K562 (cell line): ENCODE data around the gene HIF1AN. TPM values are rescaled to one million over a fixed set of nuclear protein-coding genes. Genes with fewer than 3 reads are reported as not detected.

Experiments
- ADNP ChIP-seq: fragments of 200-800 bp; sonication (Bioruptor generic); IDR thresholded peaks from 2 replicates; pipeline ENCODE4 v1.6.1; 2016; ENCODE audit warnings: missing genetic modification characterization, missing compliant biosample characterization
- BCLAF1 ChIP-seq, 2 experiments: fragments of 450-650 bp in 1 of 2; IDR thresholded peaks; 2 replicates each; pipeline ENCODE4 v1.6.1; 2011 to 2017; ENCODE audit warnings: low read depth in 2 of 2, antibody characterized with exemption in 1 of 2, borderline replicate concordance in 1 of 2, low read length in 1 of 2, mild to moderate bottlenecking in 1 of 2, mixed read lengths in 1 of 2; ENCODE audit not compliant: control insufficient read depth in 1 of 2
- CTCF ChIP-seq, 3 experiments: IDR thresholded peaks in 2 of 3; conservative IDR thresholded peaks in 1 of 3; 2 replicates each; pipeline ENCODE4 v1.5.1; 2011 to 2012; ENCODE audit warnings: low read length in 3 of 3, mild to moderate bottlenecking in 3 of 3, control low read depth in 2 of 3, improper control_type of control experiment in 1 of 3, inconsistent platforms in 1 of 3, low read depth in 1 of 3, mixed read lengths in 1 of 3, moderate library complexity in 1 of 3; ENCODE audit not compliant: insufficient read depth in 2 of 3
- HSF4 ChIP-seq: fragments of 250-450 bp; sonication (Bioruptor Pico); IDR thresholded peaks from 2 replicates; pipeline ENCODE4 v2.1.2; 2022; ENCODE audit warnings: mild to moderate bottlenecking, moderate library complexity, borderline replicate concordance
- MCM3 ChIP-seq: fragments of 450-650 bp; IDR thresholded peaks from 2 replicates; pipeline ENCODE4 v1.6.1; 2016
- NR2C1 ChIP-seq, 2 experiments: fragments of 450-650 bp; IDR thresholded peaks; 2 replicates each; pipeline ENCODE4 v1.6.1; 2017; ENCODE audit warnings: mild to moderate bottlenecking in 2 of 2, antibody characterized with exemption in 1 of 2, inconsistent platforms in 1 of 2, missing compliant biosample characterization in 1 of 2, missing genetic modification characterization in 1 of 2
- NR3C1 ChIP-seq: sonication (generic); formaldehyde crosslinking; IDR thresholded peaks from 2 replicates; pipeline ENCODE4 v1.8.1; 2022; ENCODE audit warnings: missing genetic modification reagents
- POLR3G ChIP-seq: IDR thresholded peaks from 2 replicates; pipeline ENCODE4 v1.6.1; 2011; ENCODE audit not compliant: insufficient read length, insufficient replicate concordance; ENCODE audit errors: extremely low read depth
- PREB ChIP-seq: sonication (generic); formaldehyde crosslinking; IDR thresholded peaks from 2 replicates; pipeline ENCODE4 v1.8.1; 2023; ENCODE audit warnings: mild to moderate bottlenecking, missing genetic modification reagents
- RAD21 ChIP-seq, 2 experiments: fragments of 250-450 bp in 1 of 2; fragments of 450-650 bp in 1 of 2; sonication (Bioruptor Pico) in 1 of 2; formaldehyde crosslinking in 1 of 2; IDR thresholded peaks in 1 of 2; conservative IDR thresholded peaks in 1 of 2; 2 replicates each; pipeline versions ENCODE4 v1.4.0 to v1.8.0; 2020 to 2022; ENCODE audit warnings: mild to moderate bottlenecking in 2 of 2, moderate library complexity in 1 of 2
- RBM14 ChIP-seq: fragments of 200-400 bp; formaldehyde crosslinking; IDR thresholded peaks from 2 replicates; pipeline ENCODE4 v1.6.1; 2018; ENCODE audit warnings: low read depth, mild to moderate bottlenecking, low read length, moderate library complexity, borderline replicate concordance; ENCODE audit not compliant: insufficient read depth
- TCF15 ChIP-seq: fragments of 250-450 bp; sonication (Bioruptor Pico); IDR thresholded peaks from 2 replicates; pipeline ENCODE4 v1.8.0; 2022; ENCODE audit warnings: moderate library complexity, mild to moderate bottlenecking, inconsistent platforms
- USF1 ChIP-seq: sonication (generic); formaldehyde crosslinking; IDR thresholded peaks from 2 replicates; pipeline ENCODE4 v1.9.0; 2022; ENCODE audit warnings: mild to moderate bottlenecking, missing genetic modification reagents
- ZBTB9 ChIP-seq: fragments of 450-650 bp; formaldehyde crosslinking; IDR thresholded peaks from 2 replicates; pipeline ENCODE4 v1.4.0; 2020; ENCODE audit warnings: mild to moderate bottlenecking, moderate library complexity
- ZNF76 ChIP-seq: fragments of 250-450 bp; sonication (Bioruptor Pico); IDR thresholded peaks from 2 replicates; pipeline ENCODE4 v1.4.0; 2020; ENCODE audit warnings: mild to moderate bottlenecking, moderate library complexity, borderline replicate concordance
- ZNF79 ChIP-seq: fragments of 250-450 bp; sonication (Bioruptor Pico); IDR thresholded peaks from 2 replicates; pipeline ENCODE4 v1.4.0; 2020; ENCODE audit warnings: low read depth, mild to moderate bottlenecking, moderate library complexity
- ZNF830 ChIP-seq: fragments of 250-450 bp; sonication (Bioruptor Pico); IDR thresholded peaks from 2 replicates; pipeline ENCODE4 v1.5.0; 2021; ENCODE audit warnings: mild to moderate bottlenecking
- polyA plus RNA-seq, 8 experiments: library from polyadenylated mRNA; depleted of rRNA in 4 of 8; stranded (reverse) in 5 of 8; unstranded in 3 of 8; fragments of >200 nt; fragmentation: Nextera tagmentation in 2 of 8; fragmentation: Illumina TruSeq in 1 of 8; extraction: Ambion mirVana in 2 of 8; extraction: Trizol in 1 of 8; gene quantifications; 2 replicates each; pipeline versions ENCODE4 v1.2.1 to v1.2.3, GENCODE V29; 2011 to 2014; ENCODE audit warnings: inconsistent platforms in 1 of 8, missing spikeins in 1 of 8
- total RNA-seq, 7 experiments: library from RNA; depleted of rRNA in 6 of 7; stranded (reverse); fragments of >200 nt in 6 of 7; fragmentation: Illumina TruSeq in 2 of 7; extraction: Trizol in 2 of 7; gene quantifications; 2 replicates each; pipeline versions ENCODE4 v1.2.1 to v1.2.3, GENCODE V29; 2011 to 2021; ENCODE audit warnings: low replicate concordance in 1 of 7

HIF1AN gene
- total and polyA plus RNA-seq, 9 of the 15 experiments (the other 6 are each of a cell fraction or from before 2014, with no cell fraction given): 1.2 to 16.8 (median 6.9) TPM

GRCh38 chr10:100535715-100536353, at the start of gene HIF1AN (continued):
- TF ChIP-seq TCF15 (CRISPR knock-in tag) (no peak), HSF4 (CRISPR knock-in tag) (no peak), ADNP (tag) (no peak), RAD21 (CRISPR knock-in tag; conservative IDR thresholded peaks at IDR 0.05 in 1 of 2, IDR thresholded peaks at IDR 0.05 in 1 of 2) (no peak), NR2C1 (IDR thresholded peaks at IDR 0.05) (peak; percentile 88), NR2C1 (tag; IDR thresholded peaks at IDR 0.05) (peak; percentile 91), ZNF76 (CRISPR knock-in tag) (no peak), ZNF79 (CRISPR knock-in tag) (no peak), ZNF830 (CRISPR knock-in tag) (no peak), POLR3G (no peak), USF1 (CRISPR knock-in tag) (no peak), PREB (CRISPR knock-in tag) (no peak), CTCF (IDR thresholded peaks at IDR 0.05 in 2 of 3, conservative IDR thresholded peaks at IDR 0.05 in 1 of 3; ENCODE audit: insufficient read depth in 2 of 3, low read depth in 1 of 3, low read length in 3 of 3) (peak; percentile 66 to 87 (median 87)), MCM3 (no peak), BCLAF1 (IDR thresholded peaks at IDR 0.05; ENCODE audit: borderline replicate concordance in 1 of 2, control insufficient read depth in 1 of 2, low read depth in 2 of 2, low read length in 1 of 2) (0 out of 4 replicates have a peak, but pooled peaks of 1 of the 2 experiments have one; percentile 52), RBM14 (no peak), ZBTB9 (CRISPR knock-in tag) (no peak), NR3C1 (CRISPR knock-in tag) (no peak)
